HuH-7 (cell line): ENCODE data around the gene PRKAG2.
A peak's percentile ranks its signal among the peaks of the same experiment; 100 is the strongest.
"Not testable (repeated sequence)": the region's sequence is repeated elsewhere in the genome, so short reads cannot be mapped to it uniquely, and the experiment has no call there.

Experiments
- DNase-seq: peaks from one replicate; pipeline ENCODE4 v3.0.0; 2011; ENCODE audit warnings: low spot score

The PRKAG2 gene

DNA sequence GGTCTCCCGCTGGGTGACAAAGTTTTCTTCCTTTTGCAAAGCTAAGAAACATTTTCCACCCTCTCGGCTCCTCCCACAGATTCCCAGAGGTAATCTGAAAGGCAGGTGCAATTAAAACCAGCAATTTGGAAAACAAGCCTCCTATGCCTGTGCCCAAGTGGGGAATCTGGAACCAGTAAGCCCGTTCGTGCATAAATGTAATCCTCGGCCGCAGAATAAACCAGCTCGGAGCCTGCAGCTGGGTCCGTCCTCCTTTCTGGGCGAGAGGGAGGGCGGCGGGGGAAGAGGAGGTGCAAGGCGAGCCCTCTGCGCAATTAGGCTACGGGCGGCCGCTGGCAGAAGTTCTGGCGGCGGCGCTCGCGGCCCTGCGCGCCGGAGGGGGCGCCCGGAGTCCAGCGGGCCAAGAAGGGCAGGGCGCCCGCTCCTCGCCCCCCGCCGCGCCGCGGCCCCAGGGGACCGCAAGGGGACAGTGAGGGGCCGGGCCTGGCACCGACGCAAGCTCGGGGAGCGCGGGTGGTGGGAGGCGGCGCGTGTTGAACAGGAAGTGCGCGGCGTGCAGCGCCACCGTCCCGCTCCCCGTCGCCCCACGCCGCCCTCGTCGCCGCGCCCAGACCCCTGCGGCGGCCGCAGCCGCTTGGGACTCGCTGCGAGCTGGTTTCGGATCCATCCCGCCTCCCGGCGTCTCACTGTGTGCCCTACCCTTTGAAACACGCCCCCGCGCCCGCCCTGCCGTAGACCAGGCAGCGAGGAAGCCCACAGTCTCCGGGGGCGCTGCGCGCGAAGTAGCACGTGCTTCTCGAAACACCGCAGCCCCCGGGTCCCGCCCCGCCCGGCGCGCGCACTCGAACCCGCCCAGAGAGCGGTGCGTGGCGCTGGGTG is at the start of gene PRKAG2:
PRKAG2 (minus strand) TSS at position 217 of the 879 bp plus-strand sequence. CDS start 495 bp downstream, outside the sequence.
- DNase-seq = peak; percentile 66

DNA sequence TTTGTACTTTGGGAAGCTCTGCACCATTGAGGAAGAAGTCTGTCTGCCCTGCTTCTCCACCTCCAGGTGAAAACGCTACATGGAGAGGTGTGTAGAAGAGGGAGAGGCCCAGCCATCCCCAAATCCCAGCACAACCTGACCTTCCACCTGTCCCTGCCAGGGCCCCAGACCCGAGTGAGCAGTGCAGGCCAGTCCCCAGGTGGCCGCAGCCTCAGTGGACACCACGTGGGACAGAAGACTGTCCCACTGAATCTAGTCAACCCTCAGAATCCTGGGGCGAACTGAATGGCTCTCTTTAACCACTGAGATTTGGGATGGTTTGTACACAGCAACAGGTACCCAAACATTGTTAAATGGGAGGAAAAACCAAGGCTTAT is 49.4 kb upstream of the PRKAG2 start:
- no peak for DNase-seq

DNA sequence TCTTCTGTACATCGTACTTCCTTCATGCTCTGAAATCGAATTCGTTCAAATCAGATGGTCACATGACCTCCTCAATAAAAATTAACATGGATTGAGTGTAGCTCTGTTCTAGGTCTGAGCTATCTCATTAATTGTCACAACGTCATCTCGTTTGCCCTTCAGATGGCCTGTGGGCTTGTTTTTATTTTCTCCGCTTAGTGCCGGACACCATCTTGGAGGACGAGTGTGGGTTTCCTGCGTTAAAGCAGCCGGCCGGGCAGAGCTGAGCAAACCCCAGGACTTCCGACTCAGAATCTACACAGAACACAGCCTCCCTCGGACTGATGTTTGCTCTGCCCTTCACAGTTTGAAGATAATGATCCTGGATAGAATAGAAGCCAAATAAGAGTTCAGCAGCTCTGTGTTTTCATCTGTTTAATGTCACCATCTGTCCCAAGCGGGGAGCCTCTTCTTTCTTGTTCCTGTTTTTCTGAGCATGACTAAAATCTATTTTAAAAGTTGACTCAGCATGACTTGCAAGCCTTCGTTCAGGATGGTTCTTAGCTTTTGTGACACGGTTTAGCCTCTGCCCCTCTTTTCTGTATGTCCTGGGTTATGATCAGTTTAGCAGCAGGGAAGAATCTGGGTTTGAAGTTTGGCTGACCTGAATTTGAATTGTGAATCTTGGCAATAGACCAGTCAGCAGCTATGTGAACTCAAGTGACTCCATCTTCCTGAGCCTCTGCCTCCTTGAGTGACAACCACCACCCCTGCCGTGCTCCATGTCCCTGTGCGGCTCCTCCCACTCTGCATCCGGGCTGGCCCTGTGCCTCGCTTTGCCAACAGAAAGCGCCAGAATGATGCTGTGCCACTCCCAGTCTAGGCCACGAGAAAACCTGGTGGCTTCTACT is 48.8 kb upstream of the PRKAG2 start:
- no peak for DNase-seq

DNA sequence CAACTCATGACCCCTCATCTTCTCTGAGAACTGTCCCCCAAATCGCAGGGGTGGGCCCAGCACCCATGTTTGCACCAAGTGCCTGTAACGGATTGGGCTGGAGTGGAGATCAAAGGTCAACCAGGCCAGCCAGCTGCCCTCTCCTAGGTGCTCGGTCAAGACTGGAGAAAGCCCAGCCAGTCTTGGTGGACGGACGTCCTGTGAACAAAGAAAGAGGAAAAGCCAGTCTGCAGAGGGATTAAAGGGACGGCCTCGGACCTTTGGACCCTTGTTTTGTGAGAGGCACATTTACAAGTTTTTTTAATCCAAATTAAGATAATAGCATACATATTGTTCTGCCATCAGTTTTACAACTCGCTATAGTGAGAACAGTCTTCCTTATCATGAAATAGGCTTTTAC is 47.6 kb upstream of the PRKAG2 start:
- no peak for DNase-seq

DNA sequence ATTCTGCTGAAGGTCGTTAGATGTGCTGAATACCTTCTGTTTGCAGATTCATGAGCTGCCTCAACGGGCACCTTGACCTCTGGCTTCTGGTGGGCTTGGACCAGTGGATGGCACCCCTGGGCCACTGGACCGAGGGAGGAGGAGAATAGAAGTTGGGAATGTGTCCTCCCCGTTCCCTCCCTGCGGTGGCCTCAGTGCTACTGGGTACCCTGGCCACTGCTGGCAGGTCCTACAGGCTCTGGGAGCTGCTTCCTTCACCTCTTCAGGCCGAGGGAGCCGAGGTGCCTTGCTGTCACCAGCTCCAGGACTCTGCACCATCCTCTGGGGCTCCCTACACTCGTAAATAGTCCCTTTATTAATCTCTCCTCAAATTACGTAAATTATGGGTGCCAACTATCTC is 47.1 kb upstream of the PRKAG2 start:
- DNase-seq = no peak

DNA sequence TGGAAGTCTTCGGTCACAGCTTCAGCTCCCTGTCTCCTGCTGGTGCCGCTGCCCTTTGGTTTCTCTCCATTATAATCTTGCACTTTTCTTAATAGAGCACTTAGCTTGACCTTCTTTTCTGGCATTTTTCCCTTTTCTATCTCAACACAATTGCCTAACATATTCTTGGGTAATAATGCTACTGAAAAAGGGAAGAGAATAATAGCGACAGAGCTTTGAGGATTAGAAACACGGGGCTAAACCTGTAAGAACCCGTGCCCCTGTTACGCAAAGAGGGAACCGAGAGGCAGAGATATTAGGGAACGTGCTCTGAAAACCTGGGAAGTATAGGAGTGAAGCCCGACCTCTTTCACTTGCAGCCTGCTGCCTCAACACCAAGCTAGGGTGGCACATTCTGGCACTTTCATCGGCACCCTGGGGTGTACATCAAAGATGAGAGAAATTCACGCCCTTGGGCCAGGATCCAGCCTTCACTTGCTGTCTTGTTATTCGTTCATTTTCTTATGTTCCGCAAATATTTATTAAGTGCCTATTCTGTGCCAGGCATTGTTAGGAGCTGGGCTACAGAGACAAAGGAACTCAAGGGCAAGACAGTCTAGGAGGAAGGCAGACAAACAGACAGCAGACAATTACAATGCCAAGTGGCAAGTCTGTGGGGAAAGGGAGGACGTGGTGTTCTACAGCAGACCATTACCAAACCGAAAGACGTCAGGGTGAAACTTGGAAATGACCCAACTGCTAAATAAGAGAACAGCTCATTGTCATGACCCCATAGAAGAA is 46.4 kb upstream of the PRKAG2 start:
- no peak for DNase-seq

DNA sequence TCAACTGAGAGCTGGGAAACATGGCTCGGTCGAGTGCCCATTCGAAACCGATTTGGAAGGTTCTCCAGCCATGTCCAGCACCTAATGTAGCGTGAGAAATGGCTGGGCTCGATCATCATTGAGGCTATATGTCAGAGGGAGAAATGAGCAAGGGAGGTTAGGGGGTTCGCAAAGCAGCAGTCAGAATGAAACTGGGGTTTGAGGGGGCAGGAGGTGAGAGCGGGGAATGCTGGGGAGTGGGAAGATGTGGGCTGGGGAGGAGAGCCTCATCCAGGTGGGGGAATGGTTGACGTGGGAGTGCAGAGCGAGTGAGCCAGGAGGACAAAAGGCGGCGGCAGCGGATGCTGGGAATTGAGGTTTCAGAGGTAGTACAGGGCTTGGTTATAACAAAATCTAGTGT is 44.5 kb upstream of the PRKAG2 start:
- DNase-seq = no peak

DNA sequence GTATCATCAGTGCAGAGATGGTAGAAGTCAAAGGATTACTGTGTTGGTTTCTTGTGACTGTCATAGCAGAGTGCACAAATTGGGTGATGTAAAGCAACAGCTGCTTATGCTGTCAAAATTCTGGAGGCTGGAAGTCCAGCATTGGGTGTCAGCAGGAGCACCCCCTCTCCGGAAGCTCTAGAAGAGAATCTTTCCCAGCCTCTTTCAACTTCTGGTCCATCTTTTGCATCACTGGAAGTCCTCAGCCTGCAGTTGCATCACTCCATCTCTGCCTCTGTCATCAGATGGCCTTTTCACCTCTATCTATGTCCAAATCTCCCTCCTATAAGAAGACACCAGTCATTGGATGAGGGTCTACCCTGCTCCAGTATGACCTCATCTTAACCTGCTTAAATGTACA is 43.6 kb upstream of the PRKAG2 start:
- DNase-seq = no peak

DNA sequence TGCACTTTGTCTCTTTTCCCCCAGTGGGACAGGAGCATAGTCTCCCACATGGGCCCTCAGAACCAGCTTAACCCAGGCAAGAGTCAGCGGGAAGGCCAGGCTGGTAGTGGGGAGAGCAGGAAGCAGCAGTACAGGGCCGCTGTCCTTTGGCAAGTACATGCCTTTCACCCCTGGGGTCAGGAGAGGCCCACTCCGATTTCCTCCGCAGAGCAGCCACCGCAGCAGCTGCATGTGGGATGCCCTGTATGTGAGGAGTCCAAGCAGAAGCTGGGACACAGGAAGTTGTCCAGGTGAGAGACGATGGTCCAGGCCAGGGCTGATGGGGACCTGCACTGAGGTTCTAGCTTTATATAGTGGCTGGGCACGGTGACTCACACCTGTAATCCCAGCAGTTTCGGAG is 42.7 kb upstream of the PRKAG2 start:
- DNase-seq = no peak

DNA sequence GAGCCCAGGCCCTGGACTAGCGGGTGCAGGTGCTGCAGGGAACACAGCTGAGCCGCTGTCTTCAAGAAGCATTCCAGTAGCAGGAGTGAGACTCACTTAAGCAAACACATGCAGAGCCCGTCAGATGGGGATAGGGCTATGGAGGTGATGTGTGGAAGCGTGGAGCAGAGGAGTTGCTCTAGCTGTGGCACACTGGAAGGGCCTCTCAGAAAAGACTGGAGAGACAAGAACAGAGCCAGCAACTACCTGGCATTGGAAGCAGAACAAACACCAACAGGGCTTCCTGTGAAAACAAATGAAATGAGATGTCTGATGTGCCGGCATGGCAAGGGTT is 41.6 kb upstream of the PRKAG2 start:
- no peak for DNase-seq

DNA sequence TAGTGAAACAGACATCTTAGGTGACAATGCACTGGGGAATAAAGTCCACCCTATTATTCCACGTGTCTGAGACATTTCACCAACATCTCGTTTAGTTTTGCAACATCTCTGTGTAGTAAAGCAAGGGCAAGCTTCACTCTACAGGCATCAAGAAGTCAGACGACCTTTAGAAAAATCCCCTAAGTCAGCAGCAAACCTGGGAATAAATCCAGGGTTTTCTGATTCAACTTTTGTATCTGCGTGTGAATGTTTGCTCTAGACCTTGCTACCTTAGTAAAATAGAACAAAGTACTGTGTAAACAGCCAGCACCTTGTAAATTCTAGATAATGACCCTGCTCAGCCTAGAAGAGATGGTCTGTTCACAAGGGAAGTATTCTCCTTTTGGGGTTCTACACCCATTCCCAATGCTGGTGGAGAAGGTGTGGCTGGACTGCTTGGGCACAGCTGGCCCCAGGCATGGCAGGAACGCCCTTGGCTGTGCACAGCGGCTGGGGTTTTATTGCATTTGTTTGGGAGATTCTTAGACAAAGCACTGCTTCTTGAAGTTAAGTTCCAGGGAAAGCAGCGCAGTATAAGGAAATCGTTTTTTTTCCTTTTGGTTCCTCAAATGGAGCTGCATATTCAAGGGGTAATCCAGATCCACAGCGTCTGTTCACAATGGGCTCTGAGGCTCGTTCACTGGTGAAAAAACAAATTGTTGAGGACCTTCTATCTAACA is 41.0 kb upstream of the PRKAG2 start:
- DNase-seq = peak; percentile 37

DNA sequence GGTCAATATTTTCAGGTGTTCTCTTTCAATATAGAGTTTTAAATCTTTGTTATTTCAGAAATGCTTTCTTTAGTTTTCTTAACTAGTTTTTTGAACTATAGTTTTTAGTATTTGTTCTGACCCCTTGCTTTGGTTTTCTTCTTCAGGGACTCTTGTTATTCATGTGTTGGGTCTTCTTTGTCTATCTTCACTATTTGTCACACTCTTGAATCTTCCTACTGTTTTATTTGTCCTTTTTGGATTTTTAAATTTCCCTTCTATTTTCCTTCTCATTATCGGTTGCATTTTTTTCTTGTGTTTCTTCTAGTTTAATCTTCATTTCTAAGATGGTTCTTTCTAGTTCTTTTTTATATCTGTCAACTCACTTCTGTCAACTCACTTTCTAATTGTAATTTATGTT is 37.1 kb upstream of the PRKAG2 start:
- DNase-seq = no peak

DNA sequence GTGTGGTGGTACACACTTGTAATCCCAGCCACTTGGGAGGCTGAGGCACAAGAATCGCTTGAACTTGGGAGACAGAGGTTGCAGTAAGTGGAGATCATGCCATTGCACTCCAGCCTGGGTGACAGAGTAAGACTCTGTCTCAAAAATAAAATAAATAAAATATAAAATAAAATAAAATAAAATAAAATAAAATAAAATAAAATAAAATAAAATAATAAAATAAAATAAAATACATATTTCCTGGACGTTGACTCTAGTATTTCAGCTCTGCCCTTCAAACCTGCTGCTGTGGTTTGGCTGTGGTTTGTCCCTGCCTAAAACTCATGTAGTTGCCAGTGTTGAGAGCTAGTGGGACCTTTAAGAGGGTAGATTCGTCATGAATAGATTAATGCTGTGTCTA is 33.7 kb upstream of the PRKAG2 start:
- not testable (repeated sequence) for DNase-seq

DNA sequence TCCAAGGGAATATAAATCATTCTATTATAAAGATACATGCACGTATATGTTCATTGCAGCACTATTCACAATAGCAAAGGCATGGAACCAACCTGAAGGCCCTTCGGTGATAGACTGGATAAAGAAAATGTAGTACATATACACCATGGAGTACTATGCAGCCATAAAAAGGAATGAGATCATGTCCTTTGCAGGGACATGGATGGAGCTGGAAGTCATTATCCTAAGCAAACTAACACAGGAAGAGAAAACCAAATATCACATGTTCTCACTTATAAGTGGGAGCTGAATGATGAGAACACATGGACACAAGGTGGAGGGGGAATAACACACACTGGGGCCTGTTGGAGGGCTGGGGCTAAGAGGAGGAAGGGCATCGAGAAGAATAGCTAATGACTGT is 30.2 kb upstream of the PRKAG2 start:
- not testable (repeated sequence) for DNase-seq

DNA sequence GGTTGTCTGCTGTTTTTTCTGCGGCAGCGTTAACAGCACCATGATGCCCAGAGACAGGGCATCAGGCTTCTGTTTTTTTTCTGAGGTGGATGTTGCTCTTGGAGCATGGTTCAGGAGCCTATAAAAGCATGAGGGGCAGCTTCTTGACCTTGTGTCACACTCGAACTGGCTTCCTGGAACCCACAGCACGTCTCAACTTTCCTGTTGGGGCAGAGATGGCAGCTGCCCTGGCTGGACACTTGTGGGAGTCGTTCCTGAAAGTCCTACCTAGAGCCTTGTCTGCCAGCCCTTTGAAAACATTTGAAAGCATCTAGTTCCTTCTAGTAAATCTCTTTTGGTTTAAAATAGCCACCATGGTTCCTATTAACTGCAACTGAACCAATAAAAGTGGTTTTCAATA is 28.9 kb upstream of the PRKAG2 start:
- DNase-seq = no peak

DNA sequence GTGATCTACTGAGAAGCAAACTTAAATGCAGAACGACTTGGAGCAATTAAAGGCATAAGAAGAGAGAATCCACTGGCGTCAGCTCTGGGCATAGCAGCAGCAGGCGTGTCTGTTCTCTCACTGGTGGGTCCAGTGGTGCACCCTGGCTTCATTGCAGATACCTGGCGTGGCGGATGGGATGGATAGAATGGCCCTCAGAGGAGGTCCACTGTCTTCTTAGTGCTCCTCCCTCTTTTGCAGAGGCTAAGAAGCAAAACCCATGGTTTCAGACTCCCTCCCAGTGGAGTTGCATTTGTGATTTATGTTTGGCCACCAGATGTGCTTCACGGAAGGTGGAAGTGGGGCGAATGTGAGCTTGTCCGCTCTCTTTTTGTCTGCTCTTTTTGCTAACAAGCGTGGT is 28.4 kb upstream of the PRKAG2 start:
- no peak for DNase-seq

DNA sequence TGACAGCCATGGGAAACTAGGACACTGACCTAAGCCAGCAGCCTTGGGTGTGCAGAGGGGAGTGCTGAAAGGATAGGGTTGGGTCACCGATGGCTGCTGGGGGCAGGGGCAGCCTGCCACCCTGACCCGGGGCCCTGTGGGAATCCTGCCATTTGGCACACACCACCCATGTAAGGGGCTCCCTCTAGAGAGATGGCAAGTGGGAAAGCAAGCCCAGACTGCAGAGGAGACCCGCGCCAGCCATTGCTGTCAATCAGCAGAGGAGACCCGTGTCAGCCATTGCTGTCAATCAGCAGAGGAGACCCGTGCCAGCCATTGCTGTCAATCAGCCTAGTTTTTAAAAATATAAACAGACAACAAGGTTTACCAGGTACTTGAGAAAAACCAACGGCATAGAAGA is 27.4 kb upstream of the PRKAG2 start:
- DNase-seq = no peak

DNA sequence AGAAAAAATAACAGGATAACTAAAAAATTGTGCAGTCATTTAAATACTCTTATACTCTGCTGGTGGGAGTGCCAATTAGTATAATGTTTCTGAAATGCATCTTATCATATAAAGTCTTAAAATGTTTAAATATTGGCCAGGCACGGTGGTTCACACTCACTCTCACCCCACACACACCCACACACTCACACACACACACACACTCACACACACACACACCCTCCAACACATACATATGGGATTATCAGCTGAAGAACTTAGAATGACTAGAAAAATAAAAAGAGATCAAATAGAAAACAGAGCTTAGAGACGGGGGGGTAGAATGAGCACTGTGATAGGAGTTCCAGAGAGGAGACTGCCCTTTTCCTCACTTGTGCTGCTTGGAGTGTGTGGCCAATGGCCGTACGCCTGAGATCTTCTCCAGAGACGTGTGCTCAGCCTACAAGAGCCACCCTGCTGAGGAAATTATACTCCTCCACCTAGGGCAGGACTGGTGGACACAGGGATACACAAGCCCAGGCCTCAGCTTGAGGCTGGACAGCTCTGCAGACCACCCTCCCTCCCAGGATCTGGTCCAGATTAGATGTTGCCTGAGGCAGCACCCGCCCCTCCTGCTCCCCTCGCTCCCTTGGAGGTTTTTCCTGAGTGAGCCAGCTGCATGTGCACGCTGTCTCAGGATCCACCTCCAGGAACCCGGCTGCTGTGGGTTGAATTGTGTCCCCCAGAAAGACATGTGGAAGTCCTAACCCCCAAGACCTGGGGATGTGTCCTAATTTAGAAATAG is 26.5 kb upstream of the PRKAG2 start:
- DNase-seq = no peak

DNA sequence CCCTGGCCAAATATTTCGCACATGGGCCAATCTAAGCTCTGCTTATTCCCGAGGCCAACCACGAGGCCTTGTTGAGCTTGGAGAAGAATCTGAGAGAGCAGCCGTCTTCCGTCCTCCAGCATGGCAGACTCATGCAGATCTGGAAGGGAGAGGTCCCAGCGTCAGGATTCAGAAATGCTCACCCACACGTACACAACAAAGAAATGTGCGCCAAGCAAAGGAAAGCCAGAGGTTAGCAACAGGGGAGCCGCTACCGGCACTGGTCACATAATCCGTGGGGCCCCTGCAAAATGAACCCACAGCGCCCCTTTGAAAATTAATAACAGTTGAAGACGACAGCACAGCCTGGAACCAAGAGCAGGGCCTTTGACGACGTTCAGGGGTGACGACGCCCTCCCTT is 25.4 kb upstream of the PRKAG2 start:
- DNase-seq = no peak

DNA sequence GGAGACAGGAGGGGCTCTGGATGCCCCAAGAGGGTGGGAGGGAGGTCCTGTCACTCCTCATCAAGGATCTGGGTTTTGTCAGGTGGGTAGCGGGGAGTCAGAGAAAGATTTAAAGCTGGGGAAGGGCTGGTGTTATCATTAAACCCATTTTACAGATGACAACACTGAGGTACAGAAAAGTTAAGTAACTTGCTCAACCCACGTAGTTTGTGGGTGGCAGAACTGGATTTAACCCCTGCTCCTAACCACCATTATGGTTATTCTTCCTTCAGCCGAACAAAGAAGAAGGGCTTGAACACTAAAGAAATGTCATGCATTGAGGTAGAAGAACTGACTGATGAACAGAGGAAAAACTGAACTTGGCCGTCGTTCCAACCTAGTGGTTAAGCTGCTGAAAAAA is 24.9 kb upstream of the PRKAG2 start:
- DNase-seq = no peak

DNA sequence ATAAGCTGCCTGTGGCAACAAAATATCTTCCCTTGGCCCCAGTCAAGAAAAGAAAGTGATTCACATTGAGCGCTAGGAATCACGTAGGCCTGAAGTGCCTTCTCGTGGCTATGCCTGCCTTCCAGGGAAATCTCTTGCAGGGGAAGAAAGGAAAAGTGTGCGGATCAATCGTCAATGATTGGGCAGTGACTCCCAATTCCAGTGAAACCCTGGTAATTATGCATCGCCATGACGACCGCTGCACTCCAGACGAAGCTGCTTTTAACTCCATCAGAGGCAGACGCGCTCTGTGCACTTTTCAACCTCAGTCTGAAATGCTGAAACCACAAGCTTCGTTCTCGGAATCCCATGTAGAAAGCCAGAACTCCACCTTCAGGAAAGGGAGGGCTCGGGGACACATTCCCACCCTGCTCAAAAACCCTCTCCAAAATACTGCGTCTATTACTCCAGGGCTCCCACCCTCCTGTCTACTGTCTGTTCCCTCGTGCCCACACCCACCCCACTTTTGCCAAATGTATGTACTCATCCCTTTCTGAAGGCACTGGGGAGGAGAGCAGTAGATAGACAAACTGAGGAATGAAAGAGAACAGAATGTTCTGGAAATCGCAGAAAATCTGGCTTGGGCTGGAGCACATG is 24.2 kb upstream of the PRKAG2 start:
- DNase-seq = no peak
